Transverse colon (tissue), 3 donors: Measurements from ENCODE around the gene PARP4.

ENCODE experiments used
- CTCF ChIP-seq, 5 experiments: fragments of 200-600 bp in 3 of 5; fragments of 450-650 bp in 2 of 5; sonication (generic) in 3 of 5; IDR thresholded peaks; 1 replicate in 2 of 5; 2 replicates in 3 of 5; pipeline ENCODE4 v1.5.1; 2016 to 2017; ENCODE audit warnings: antibody characterized with exemption in 5 of 5, inconsistent platforms in 3 of 5, mild to moderate bottlenecking in 2 of 5, moderate library complexity in 1 of 5
- EP300 ChIP-seq: sonication (generic); formaldehyde crosslinking; IDR thresholded peaks from one replicate; pipeline ENCODE4 v1.6.1; 2017; ENCODE audit warnings: antibody characterized with exemption, low read depth
- POLR2A ChIP-seq: fragments of 450-650 bp; IDR thresholded peaks from one replicate; pipeline ENCODE4 v1.6.1; 2016; ENCODE audit warnings: antibody characterized with exemption, mild to moderate bottlenecking, moderate library complexity

GRCh38 chr13:24557081-24557480 lies 44.5 kb upstream of the PARP4 start:
- TF ChIP-seq POLR2A (no peak), CTCF (IDR thresholded peaks at IDR 0.05) (no peak), EP300 (no peak)
